Measurements from ENCODE around the gene OR1C1. TPM values are rescaled to one million over a fixed set of nuclear protein-coding genes. Genes with fewer than 3 reads are reported as not detected.
"Not testable (repeated sequence)": the region's sequence is repeated elsewhere in the genome, so short reads cannot be mapped to it uniquely, and the experiment has no call there.

OR1C1 gene, protein sequence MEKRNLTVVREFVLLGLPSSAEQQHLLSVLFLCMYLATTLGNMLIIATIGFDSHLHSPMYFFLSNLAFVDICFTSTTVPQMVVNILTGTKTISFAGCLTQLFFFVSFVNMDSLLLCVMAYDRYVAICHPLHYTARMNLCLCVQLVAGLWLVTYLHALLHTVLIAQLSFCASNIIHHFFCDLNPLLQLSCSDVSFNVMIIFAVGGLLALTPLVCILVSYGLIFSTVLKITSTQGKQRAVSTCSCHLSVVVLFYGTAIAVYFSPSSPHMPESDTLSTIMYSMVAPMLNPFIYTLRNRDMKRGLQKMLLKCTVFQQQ
- total RNA-seq (not detected in 2 replicates), polyA plus RNA-seq (not detected in 2 replicates)

DNA sequence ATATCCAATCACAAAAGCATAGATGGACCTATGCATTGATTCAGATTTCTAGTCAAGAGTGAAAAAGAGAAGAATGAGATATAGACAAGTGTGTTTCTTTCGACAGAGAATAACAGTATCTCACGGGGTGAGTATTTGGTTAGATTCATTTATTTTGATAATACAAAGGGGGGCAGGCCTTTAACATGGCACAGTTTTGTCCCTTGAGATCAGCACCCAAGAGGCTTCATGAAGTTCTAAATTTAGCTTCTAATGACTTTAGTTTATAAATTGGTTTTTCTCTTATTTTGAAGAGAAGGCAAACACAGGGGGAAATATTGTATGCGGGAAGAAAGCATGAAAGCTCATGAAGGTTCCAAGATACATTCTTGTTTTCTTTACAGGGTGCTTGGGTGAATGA lies at the start of gene OR1C1:
OR1C1 (minus strand) TSS at position 101 of the 400 bp plus-strand sequence. CDS start 2,150 bp downstream, outside the sequence.
- DNase-seq (ENCODE audit: low read depth in 1 of 2, low spot score in 1 of 2) = no peak

DNA sequence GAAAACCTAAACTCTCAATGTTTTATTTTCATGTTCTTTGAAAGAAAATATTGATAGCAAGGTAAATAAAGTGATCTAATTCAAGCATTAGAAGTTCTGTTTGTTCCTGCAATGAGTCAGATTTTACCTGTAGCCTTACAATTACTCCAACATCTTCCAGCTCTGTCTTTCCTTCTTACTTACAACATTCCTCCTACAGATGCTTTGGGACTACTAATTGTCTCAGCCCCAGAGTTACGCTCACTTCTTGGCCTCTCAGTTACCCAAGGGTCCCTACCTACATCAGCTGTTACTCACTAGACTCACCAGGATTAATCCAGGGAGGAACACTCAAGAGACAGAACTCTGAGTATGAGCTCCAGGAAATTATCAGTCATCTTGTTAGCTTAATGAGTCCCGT lies 37.2 kb upstream of the OR1C1 start:
- H3K9me3 ChIP-seq (ENCODE audit: low read depth) = no peaks in the 10 kb centered on the region
- H3K36me3 ChIP-seq = no peaks in the 10 kb centered on the region
- H3K4me3 ChIP-seq = no peak overlapping the region
- H3K27ac ChIP-seq = no peak overlapping the region
- DNase-seq (ENCODE audit: low read depth in 1 of 2, low spot score in 1 of 2) = no peak
- H3K27me3 ChIP-seq = no peaks in the 10 kb centered on the region
- no peaks in the 10 kb centered on the region for H3K4me1 ChIP-seq (ENCODE audit: low read depth)
- TF ChIP-seq, protein P1, sequence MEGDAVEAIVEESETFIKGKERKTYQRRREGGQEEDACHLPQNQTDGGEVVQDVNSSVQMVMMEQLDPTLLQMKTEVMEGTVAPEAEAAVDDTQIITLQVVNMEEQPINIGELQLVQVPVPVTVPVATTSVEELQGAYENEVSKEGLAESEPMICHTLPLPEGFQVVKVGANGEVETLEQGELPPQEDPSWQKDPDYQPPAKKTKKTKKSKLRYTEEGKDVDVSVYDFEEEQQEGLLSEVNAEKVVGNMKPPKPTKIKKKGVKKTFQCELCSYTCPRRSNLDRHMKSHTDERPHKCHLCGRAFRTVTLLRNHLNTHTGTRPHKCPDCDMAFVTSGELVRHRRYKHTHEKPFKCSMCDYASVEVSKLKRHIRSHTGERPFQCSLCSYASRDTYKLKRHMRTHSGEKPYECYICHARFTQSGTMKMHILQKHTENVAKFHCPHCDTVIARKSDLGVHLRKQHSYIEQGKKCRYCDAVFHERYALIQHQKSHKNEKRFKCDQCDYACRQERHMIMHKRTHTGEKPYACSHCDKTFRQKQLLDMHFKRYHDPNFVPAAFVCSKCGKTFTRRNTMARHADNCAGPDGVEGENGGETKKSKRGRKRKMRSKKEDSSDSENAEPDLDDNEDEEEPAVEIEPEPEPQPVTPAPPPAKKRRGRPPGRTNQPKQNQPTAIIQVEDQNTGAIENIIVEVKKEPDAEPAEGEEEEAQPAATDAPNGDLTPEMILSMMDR (IDR thresholded peaks at IDR 0.05; ENCODE audit: low read depth, low read length) = no peak

More for the DNA sequence above, at the start of gene OR1C1:
- Histone ChIP-seq H3K27me3 (no peaks in the 10 kb centered on the region), H3K9me3 (ENCODE audit: low read depth) (no peaks in the 10 kb centered on the region), H3K4me3 (no peak within 1 kb of the TSS), H3K36me3 (no peaks in the 10 kb centered on the region), H3K4me1 (ENCODE audit: low read depth) (no peaks in the 10 kb centered on the region), H3K27ac (no peak within 1 kb of the TSS)
- TF ChIP-seq, protein P1 (IDR thresholded peaks at IDR 0.05; ENCODE audit: low read depth, low read length) = no peak

DNA sequence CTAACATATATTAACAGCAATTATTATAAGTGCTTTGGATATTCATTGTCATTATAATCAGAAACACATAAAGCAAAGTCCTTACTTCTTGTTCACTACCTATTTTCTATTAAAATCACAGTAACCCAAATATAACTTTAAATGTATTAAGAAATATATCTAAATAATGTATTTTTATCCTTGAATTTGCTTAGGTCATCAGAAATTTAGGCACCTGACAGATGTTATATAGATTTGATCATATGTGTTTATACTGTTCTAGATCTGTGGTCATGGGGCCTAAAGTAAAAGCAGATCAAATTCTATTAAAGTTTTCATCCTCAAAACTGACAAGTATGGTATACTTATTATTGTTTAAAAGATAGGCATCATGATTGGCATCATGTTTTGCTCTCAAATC lies 9.2 kb upstream of the OR1C1 start:
- TF ChIP-seq, protein P1 (IDR thresholded peaks at IDR 0.05; ENCODE audit: low read depth, low read length) = no peak
- H3K27ac ChIP-seq = no peak overlapping the region
- H3K4me3 ChIP-seq = no peak overlapping the region
- H3K9me3 ChIP-seq (ENCODE audit: low read depth) = no peaks in the 10 kb centered on the region
- H3K27me3 ChIP-seq = no peaks in the 10 kb centered on the region
- no peaks in the 10 kb centered on the region for H3K4me1 ChIP-seq (ENCODE audit: low read depth)
- no peaks in the 10 kb centered on the region for H3K36me3 ChIP-seq
- no peak for DNase-seq (ENCODE audit: low read depth in 1 of 2, low spot score in 1 of 2)

DNA sequence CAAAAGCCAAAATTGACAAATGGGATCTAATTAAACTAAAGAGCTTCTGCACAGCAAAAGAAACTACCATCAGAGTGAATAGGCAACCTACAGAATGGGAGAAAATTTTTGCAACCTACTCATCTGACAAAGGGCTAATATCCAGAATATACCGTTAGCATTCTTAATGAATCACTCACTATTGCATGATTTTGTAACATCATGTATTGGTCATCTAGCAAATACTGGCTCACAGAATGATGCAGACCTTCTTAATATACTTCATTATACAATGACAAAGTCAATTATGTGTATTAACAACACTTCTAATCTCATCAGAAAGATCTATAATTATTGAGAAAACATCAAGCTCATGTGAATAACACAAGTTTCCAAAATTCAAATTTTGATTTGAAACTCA lies 6.0 kb downstream of the OR1C1 start:
- not testable (repeated sequence) for H3K9me3 ChIP-seq (ENCODE audit: low read depth); H3K4me1 ChIP-seq (ENCODE audit: low read depth); H3K27ac ChIP-seq; H3K4me3 ChIP-seq; DNase-seq (ENCODE audit: low read depth in 1 of 2, low spot score in 1 of 2); H3K27me3 ChIP-seq; H3K36me3 ChIP-seq

DNA sequence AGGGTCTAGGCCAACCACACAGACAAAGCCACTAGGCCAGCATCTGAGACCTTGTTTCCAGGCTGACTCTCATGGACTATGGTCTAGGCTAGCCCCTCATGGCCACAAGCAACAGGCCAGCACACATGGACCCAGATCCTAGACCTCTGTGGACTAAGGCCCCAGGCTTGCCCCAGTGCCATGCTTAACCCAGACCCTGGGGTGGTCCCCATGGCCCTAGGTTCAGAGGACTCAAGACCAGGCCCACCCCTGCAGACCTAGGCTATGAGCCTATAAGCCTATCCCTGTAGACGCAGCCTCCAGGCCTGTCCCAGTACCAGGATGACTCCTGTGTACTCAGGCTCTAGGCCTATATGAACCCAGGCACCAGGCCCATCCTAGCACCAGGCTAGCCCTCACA lies 10.5 kb downstream of the OR1C1 start:
- Histone ChIP-seq H3K9me3 (ENCODE audit: low read depth) (no peaks in the 10 kb centered on the region), H3K27me3 (no peaks in the 10 kb centered on the region), H3K36me3 (no peaks in the 10 kb centered on the region), H3K4me3 (no peak overlapping the region), H3K27ac (no peak overlapping the region), H3K4me1 (ENCODE audit: low read depth) (no peaks in the 10 kb centered on the region)
- TF ChIP-seq, protein P1 (IDR thresholded peaks at IDR 0.05; ENCODE audit: low read depth, low read length) = no peak
- DNase-seq (ENCODE audit: low read depth in 1 of 2, low spot score in 1 of 2) = no peak

DNA sequence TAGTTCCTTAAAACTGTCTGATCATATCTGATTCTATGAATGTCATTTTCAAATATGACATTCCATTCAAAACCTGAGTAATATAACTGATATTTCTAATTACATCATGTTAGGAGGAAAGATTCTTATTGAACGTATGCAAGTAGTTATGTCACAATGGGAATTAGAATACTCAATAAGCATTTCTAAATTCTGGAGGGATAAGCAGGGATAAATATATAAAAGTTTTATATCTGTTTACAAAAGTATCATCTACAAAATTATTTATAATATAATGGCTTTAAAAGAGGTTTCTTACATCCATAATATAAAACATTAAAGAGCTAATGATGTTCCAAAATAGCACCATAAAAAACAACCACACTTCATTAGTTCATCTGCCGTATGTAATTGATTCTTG lies 12.3 kb downstream of the OR1C1 start, which contains the start of gene OR14A2:
OR14A2 (minus strand) TSS at position 101 of the 400 bp plus-strand sequence.
- no peaks in the 10 kb centered on the region for H3K36me3 ChIP-seq
- TF ChIP-seq, protein P1 (IDR thresholded peaks at IDR 0.05; ENCODE audit: low read depth, low read length) = no peak
- no peaks in the 10 kb centered on the region for H3K4me1 ChIP-seq (ENCODE audit: low read depth)
- no peak within 1 kb of the TSS for H3K4me3 ChIP-seq
- H3K27me3 ChIP-seq = no peaks in the 10 kb centered on the region
- no peak within 1 kb of the TSS for H3K27ac ChIP-seq
- H3K9me3 ChIP-seq (ENCODE audit: low read depth) = no peaks in the 10 kb centered on the region
- no peak for DNase-seq (ENCODE audit: low read depth in 1 of 2, low spot score in 1 of 2)
